GM12878 (cell line): ENCODE results near the gene PROSER2. TPM values are rescaled to one million over a fixed set of nuclear protein-coding genes. Genes with fewer than 3 reads are reported as not detected.

Experiments used
- ATAC-seq: fragments of 200-7000 bp; cut with Tn5 transposase; 3 replicates; pipeline ENCODE4 v1.9.1; 2020; ENCODE audit warnings: mild to moderate bottlenecking, moderate library complexity
- BruUV-seq: library from RNA; stranded (reverse); fragments of 400-500 nt; replicated peaks from 2 replicates; lab custom pipeline; 2021; lab: Mats Ljungman, UMichigan
- CTCF ChIA-PET: fragments of 300-600 bp; sonication (Branson Sonifier 250); formaldehyde crosslinking; extraction: SDS; loops from one replicate; lab custom pipeline; 2021; ENCODE audit warnings: inconsistent platforms; lab: Yijun Ruan, JAX
- POLR2A ChIA-PET: fragments of 350-600 bp; formaldehyde crosslinking; extraction: SDS; loops from one replicate; lab custom pipeline; 2021; ENCODE audit warnings: inconsistent platforms; lab: Charles Lee
- RAD21 ChIA-PET: fragments of 300-600 bp; sonication (Branson Sonifier 250); formaldehyde crosslinking; loops from one replicate; lab custom pipeline; 2023; ENCODE audit warnings: antibody characterized with exemption; ENCODE audit not compliant: unreplicated experiment; lab: Charles Lee
- SMC1A ChIA-PET: fragments of 300-600 bp; sonication (Branson Sonifier 250); formaldehyde crosslinking; loops from one replicate; lab custom pipeline; 2023; ENCODE audit not compliant: unreplicated experiment, uncharacterized antibody; lab: Charles Lee
- DNase-seq: peaks from one replicate; pipeline ENCODE4 v3.0.0-alpha.2; 2011; ENCODE audit warnings: low read depth, low spot score
- FAIRE-seq: peaks from 3 replicates; lab custom pipeline; 2011; peaks lifted over from hg19 to GRCh38; lab: Jason Lieb, UNC
- H2AFZ ChIP-seq: 2 replicates; pipeline ENCODE4 v1.6.0; 2011; ENCODE audit warnings: low read depth, low read length, control low read depth; ENCODE audit not compliant: control insufficient read depth
- H3K27ac ChIP-seq: 2 replicates; pipeline ENCODE4 v1.5.1; 2011; ENCODE audit warnings: control low read depth; ENCODE audit not compliant: control insufficient read depth, insufficient read depth
- H3K27me3 ChIP-seq, 2 experiments: replicated peaks in 1 of 2; 2 replicates each; pipeline versions ENCODE4 v1.6.0 to v1.6.1; 2011; ENCODE audit warnings: low read length in 1 of 2; ENCODE audit not compliant: control insufficient read depth in 2 of 2, insufficient read depth in 2 of 2
- H3K36me3 ChIP-seq, 2 experiments: 2 replicates each; pipeline ENCODE4 v1.5.1; 2011; ENCODE audit warnings: low read length in 1 of 2; ENCODE audit not compliant: control insufficient read depth in 2 of 2, insufficient read depth in 2 of 2
- H3K4me1 ChIP-seq: 2 replicates; pipeline ENCODE4 v1.6.1; 2011; ENCODE audit warnings: mild to moderate bottlenecking, low read length, moderate library complexity, mixed read lengths; ENCODE audit not compliant: control insufficient read depth, insufficient read depth
- H3K4me2 ChIP-seq: 2 replicates; pipeline ENCODE4 v1.6.0; 2011; ENCODE audit warnings: control low read depth; ENCODE audit not compliant: control insufficient read depth, insufficient read depth
- H3K4me3 ChIP-seq: fragments of 200-600 bp; sonication (generic); 2 replicates; pipeline ENCODE4 v1.5.1; 2016
- H3K79me2 ChIP-seq: 2 replicates; pipeline ENCODE4 v1.6.0; 2011; ENCODE audit warnings: low read length; ENCODE audit not compliant: control insufficient read depth, insufficient read depth
- H3K9ac ChIP-seq: 2 replicates; pipeline ENCODE4 v1.8.0; 2011; ENCODE audit warnings: low read length, control low read depth, mixed read lengths; ENCODE audit not compliant: control insufficient read depth, insufficient read depth
- H3K9me3 ChIP-seq: replicated peaks from 3 replicates; pipeline ENCODE4 v1.5.1; 2011; ENCODE audit warnings: mild to moderate bottlenecking, low read length; ENCODE audit not compliant: control insufficient read depth, insufficient read depth
- H4K20me1 ChIP-seq: 2 replicates; pipeline ENCODE4 v1.6.0; 2011; ENCODE audit not compliant: control insufficient read depth, insufficient read depth
- ASH2L ChIP-seq: fragments of 300-600, 200-600 bp; sonication (generic); IDR thresholded peaks from 2 replicates; pipeline ENCODE4 v1.6.1; 2017; ENCODE audit warnings: low read depth, mild to moderate bottlenecking, borderline replicate concordance
- ELK1 ChIP-seq: IDR thresholded peaks from 2 replicates; pipeline ENCODE4 v1.6.1; 2012; ENCODE audit warnings: low read depth, low read length, improper control_type of control experiment
- GATAD2B ChIP-seq: fragments of 450-650 bp; conservative IDR thresholded peaks from 2 replicates; pipeline ENCODE4 v1.6.1; 2017; ENCODE audit warnings: low read depth, mild to moderate bottlenecking, moderate library complexity
- HDGF ChIP-seq: fragments of 450-650 bp; IDR thresholded peaks from 2 replicates; pipeline ENCODE4 v1.6.1; 2016; ENCODE audit warnings: antibody characterized with exemption
- KAT2A ChIP-seq: conservative IDR thresholded peaks from 2 replicates; pipeline ENCODE4 v1.6.1; 2011; ENCODE audit warnings: low read depth, low read length; ENCODE audit not compliant: control insufficient read depth
- MLLT1 ChIP-seq: fragments of 450-650 bp; IDR thresholded peaks from 2 replicates; pipeline ENCODE4 v1.6.1; 2016; ENCODE audit warnings: mild to moderate bottlenecking
- NFIC ChIP-seq: IDR thresholded peaks from 2 replicates; pipeline ENCODE4 v1.6.1; 2012; ENCODE audit warnings: low read depth, mild to moderate bottlenecking, inconsistent platforms, low read length, moderate library complexity
- NFYA ChIP-seq: IDR thresholded peaks from 2 replicates; pipeline ENCODE4 v1.6.1; 2011; ENCODE audit warnings: low read depth, mild to moderate bottlenecking, low read length, improper control_type of control experiment, borderline replicate concordance
- PML ChIP-seq: IDR thresholded peaks from 2 replicates; pipeline ENCODE4 v1.6.1; 2012; ENCODE audit warnings: low read length, inconsistent platforms
- RBBP5 ChIP-seq: fragments of 200-600 bp; sonication (generic); conservative IDR thresholded peaks from 2 replicates; pipeline ENCODE4 v1.6.1; 2016
- REST ChIP-seq: IDR thresholded peaks from 2 replicates; pipeline ENCODE4 v1.6.1; 2012; ENCODE audit warnings: mild to moderate bottlenecking, low read depth, low read length
- SMC3 ChIP-seq: IDR thresholded peaks from 2 replicates; pipeline ENCODE4 v1.6.1; 2011; ENCODE audit warnings: low read length, improper control_type of control experiment, borderline replicate concordance
- SUZ12 ChIP-seq: fragments of 200-600 bp; sonication (generic); IDR thresholded peaks from one replicate; pipeline ENCODE4 v1.6.1; 2018; ENCODE audit warnings: antibody characterized with exemption, mild to moderate bottlenecking; ENCODE audit not compliant: unreplicated experiment
- YBX1 ChIP-seq: fragments of 450-650 bp; IDR thresholded peaks from 2 replicates; pipeline ENCODE4 v1.6.1; 2016; ENCODE audit warnings: antibody characterized with exemption
- WGBS: methylation state at CpG from one replicate; pipeline ENCODE4 v1.1.6; 2016; ENCODE audit warnings: low lambda C conversion rate; ENCODE audit not compliant: insufficient replicate concordance, insufficient coverage; ENCODE audit errors: missing lambda C conversion rate; 5-methylcytosine and 5-hydroxymethylcytosine counted together
- in situ Hi-C: fragments of 300-500 bp; cut with MboI; formaldehyde crosslinking; loops from 9 replicates; pipeline ENCODE4 v1.14.3; 2018; ENCODE audit warnings: mixed read lengths
- intact Hi-C: fragments of 100-400 bp; cut with micrococcal nuclease; formaldehyde crosslinking; loops from one replicate; pipeline ENCODE4 v1.14.2; 2022; ENCODE audit not compliant: unreplicated experiment
- polyA plus RNA-seq, 11 experiments: library from polyadenylated mRNA; depleted of rRNA in 4 of 11; unstranded in 6 of 11; stranded (reverse) in 5 of 11; fragments of >200 nt; fragmentation: Nextera tagmentation in 4 of 11; fragmentation: Illumina TruSeq in 1 of 11; extraction: Ambion mirVana in 4 of 11; extraction: Trizol in 1 of 11; gene quantifications; 1 replicate in 1 of 11; 2 replicates in 10 of 11; pipeline versions ENCODE4 v1.2.1 to v1.2.3, GENCODE V29; 2011 to 2016; ENCODE audit warnings: inconsistent platforms in 2 of 11, missing spikeins in 2 of 11, low read depth in 1 of 11
- total RNA-seq, 4 experiments: library from RNA; depleted of rRNA in 3 of 4; stranded (reverse); fragments of >200 nt in 3 of 4; fragmentation: Illumina TruSeq in 1 of 4; extraction: Trizol in 1 of 4; gene quantifications; 2 replicates each; pipeline versions ENCODE4 v1.2.1 to v1.2.3, GENCODE V29; 2013 to 2021

PROSER2 gene
- total and polyA plus RNA-seq, 10 of the 15 experiments (the other 5 are each of a cell fraction or from before 2014, with no cell fraction given) = 0.04 to 0.25 (median 0.07) TPM; not detected in 6

- in situ Hi-C loops (no loop called here), intact Hi-C loops (no loop called here)
- SMC1A ChIA-PET = no interaction called here
- H3K9ac ChIP-seq = no peak overlapping the region
- no peaks in the 10 kb centered on the region for H4K20me1 ChIP-seq
- RAD21 ChIA-PET = no interaction called here
- no peak overlapping the region for H3K4me2 ChIP-seq
- H3K27me3 ChIP-seq = no peaks in the 10 kb centered on the region
- ATAC-seq = no peak
- no peak overlapping the region for H2AFZ ChIP-seq
- FAIRE-seq = no peak
- DNase-seq = no peak
- WGBS = 82% methylated on average over 11 of the region's 11 CpGs
- H3K9me3 ChIP-seq = no peaks in the 10 kb centered on the region
- POLR2A ChIA-PET = no interaction called here
- CTCF ChIA-PET = no interaction called here
- H3K4me1 ChIP-seq = no peaks in the 10 kb centered on the region
- BruUV-seq = no TSS peak
- no peaks in the 10 kb centered on the region for H3K79me2 ChIP-seq
- H3K27ac ChIP-seq = no peak overlapping the region
- no peak for TF ChIP-seq ASH2L
- TF ChIP-seq GATAD2B = no peak
- H3K36me3 ChIP-seq = no peaks in the 10 kb centered on the region
- no peak overlapping the region for H3K4me3 ChIP-seq
Measured at GRCh38 chr10:11895108-11895466, 71.9 kb downstream of the PROSER2 start.

- Histone ChIP-seq H3K79me2 (no peaks in the 10 kb centered on the region), H3K9ac (no peak overlapping the region), H3K4me2 (no peak overlapping the region), H3K27me3 (no peaks in the 10 kb centered on the region), H3K4me1 (no peaks in the 10 kb centered on the region), H3K9me3 (no peaks in the 10 kb centered on the region), H3K27ac (no peak overlapping the region), H3K36me3 (no peaks in the 10 kb centered on the region), H4K20me1 (no peaks in the 10 kb centered on the region), H2AFZ (no peak overlapping the region), H3K4me3 (no peak overlapping the region)
- in situ Hi-C loops (no loop called here), intact Hi-C loops (no loop called here)
- POLR2A ChIA-PET = no interaction called here
- ATAC-seq (no peak), DNase-seq (no peak), FAIRE-seq (no peak)
- no TSS peak for BruUV-seq
- RAD21 ChIA-PET = no interaction called here
- CTCF ChIA-PET = no interaction called here
- SMC1A ChIA-PET = no interaction called here
- WGBS = 58% methylated on average over 5 of the region's 5 CpGs
- no peak for TF ChIP-seq KAT2A
- no peak for TF ChIP-seq HDGF
- no peak for TF ChIP-seq REST
- TF ChIP-seq MLLT1 = no peak
- TF ChIP-seq ELK1 = no peak
- TF ChIP-seq SUZ12 = no peak
- TF ChIP-seq YBX1 = no peak
- TF ChIP-seq NFYA = no peak
- TF ChIP-seq NFIC = no peak
- no peak for TF ChIP-seq SMC3
- no peak for TF ChIP-seq RBBP5
- no peak for TF ChIP-seq PML
Measured at GRCh38 chr10:11895598-11895997, 72.4 kb downstream of the PROSER2 start.
